ENCODE measurements around the gene GCK. TPM values are rescaled to one million over a fixed set of nuclear protein-coding genes. Genes with fewer than 3 reads are reported as not detected.

GCK gene
- total RNA-seq, 1 donor from 2014 or later: 0.26 TPM

Other genes starting within 250 kb of the GCK start
- not detected in 2 replicates for gene SPDYE1, start 191.5 kb downstream of the GCK start, total RNA-seq
- 92.4 and 114 TPM in 2 replicates for gene DBNL, start 144.7 kb downstream of the GCK start, total RNA-seq
- gene PGAM2, start 123.9 kb downstream of the GCK start, total RNA-seq: not detected in 2 replicates
- gene POLM, start 106.9 kb downstream of the GCK start, total RNA-seq: 5.8 and 8.2 TPM in 2 replicates
- gene AEBP1, start 85.1 kb downstream of the GCK start, total RNA-seq: 9.1 and 19.6 TPM in 2 replicates
- gene POLD2, start 65.9 kb downstream of the GCK start, total RNA-seq: 57.7 and 72.1 TPM in 2 replicates
- not detected in 2 replicates for gene MYL7, start 48.1 kb downstream of the GCK start, total RNA-seq
- 83.7 and 95.2 TPM in 2 replicates for gene YKT6, start 11.5 kb upstream of the GCK start, total RNA-seq
- gene CAMK2B, start 136.2 kb upstream of the GCK start, total RNA-seq: 0.13 TPM in 2 replicates